ENCODE data around the gene CCDC34. TPM values are rescaled to one million over a fixed set of nuclear protein-coding genes. Genes with fewer than 3 reads are reported as not detected.

Gene CCDC34
- total and polyA plus RNA-seq, 7 experiments from 2014 or later = 1.3 to 10.0 (median 2.3) TPM

DNA sequence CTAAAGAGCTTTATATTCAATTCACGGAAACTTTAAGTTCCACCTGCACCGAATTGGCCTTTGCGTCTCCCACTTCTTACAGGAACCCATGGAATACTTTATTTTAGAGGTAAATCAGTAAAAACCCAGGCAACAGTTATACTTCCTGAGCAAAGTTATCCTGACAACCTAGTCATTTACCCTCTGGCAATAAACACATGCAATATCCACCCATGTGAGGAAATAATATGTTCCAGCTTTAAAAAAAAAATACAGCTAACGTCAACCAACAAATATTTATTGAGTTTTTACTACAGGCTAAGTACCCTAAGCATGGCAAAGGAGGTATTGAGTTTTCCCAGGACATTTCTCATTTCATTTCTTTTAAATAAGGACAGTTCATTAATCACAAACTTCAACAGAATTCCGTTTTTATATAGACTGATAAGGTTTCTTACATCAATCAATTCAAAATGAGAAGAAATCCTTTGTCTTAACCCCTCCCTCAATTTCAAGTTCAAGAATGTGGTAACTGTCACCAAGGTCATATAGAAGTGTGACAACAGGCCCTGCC, 38.3 kb upstream of the CCDC34 start:
- Mint-ChIP-seq H3K9me3 (no peaks in the 10 kb centered on the region), H3K27ac (no peak overlapping the region), H3K27me3 (no peaks in the 10 kb centered on the region), H3K36me3 (no peaks in the 10 kb centered on the region), H3K4me3 (no peak overlapping the region), H3K4me1 (no peaks in the 10 kb centered on the region)
- H3K27me3 ChIP-seq (ENCODE audit: control insufficient read depth in 2 of 2, insufficient read depth in 2 of 2, low read length in 2 of 2) = no peaks in the 10 kb centered on the region
- H3K4me3 ChIP-seq (ENCODE audit: low read length) = no peak overlapping the region
- no peaks in the 10 kb centered on the region for H3K4me1 ChIP-seq (ENCODE audit: control insufficient read depth in 2 of 2, insufficient read depth in 2 of 2, low read length in 2 of 2)
- ATAC-seq (no peak), DNase-seq (no peak)
- POLR2A ChIA-PET = no interaction called here
- H3K27ac ChIP-seq (ENCODE audit: low read depth, low read length) = no peak overlapping the region
- H3K36me3 ChIP-seq (ENCODE audit: control insufficient read depth in 2 of 3, insufficient read depth in 3 of 3, low read length in 3 of 3) = no peaks in the 10 kb centered on the region
- intact Hi-C loops (cut with micrococcal nuclease) = no loop called here
- CTCF ChIA-PET = no interaction called here
- H3K9me3 ChIP-seq (ENCODE audit: control insufficient read depth in 2 of 3, low read length in 3 of 3) = no peaks in the 10 kb centered on the region

DNA sequence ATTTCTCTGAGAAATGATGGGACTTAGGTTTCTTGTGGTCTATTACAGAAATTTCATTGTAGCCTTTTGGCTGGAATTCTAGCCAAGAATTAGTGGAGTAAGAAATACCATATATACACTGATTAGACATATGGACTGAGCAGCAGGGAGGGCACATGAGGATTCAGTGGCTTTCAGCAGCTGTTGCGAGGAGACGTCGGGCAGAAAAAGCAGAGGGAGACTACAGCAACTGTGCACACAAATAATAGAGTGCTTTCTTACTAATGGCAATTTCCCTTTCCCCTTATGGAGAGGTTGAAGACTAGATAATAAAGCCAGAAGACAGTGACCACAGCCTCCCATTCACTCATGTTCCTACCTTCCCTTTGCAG, 35.4 kb upstream of the CCDC34 start:
- DNase-seq (no peak), ATAC-seq (no peak)
- no peak overlapping the region for H3K4me3 Mint-ChIP-seq
- H3K27me3 Mint-ChIP-seq = no peaks in the 10 kb centered on the region
- H3K9me3 Mint-ChIP-seq = no peaks in the 10 kb centered on the region
- no peaks in the 10 kb centered on the region for H3K27me3 ChIP-seq (ENCODE audit: control insufficient read depth in 2 of 2, insufficient read depth in 2 of 2, low read length in 2 of 2)
- intact Hi-C loops (cut with micrococcal nuclease) = no loop called here
- ChIA-PET CTCF (no interaction called here), POLR2A (no interaction called here)
- no peaks in the 10 kb centered on the region for H3K36me3 ChIP-seq (ENCODE audit: control insufficient read depth in 2 of 3, insufficient read depth in 3 of 3, low read length in 3 of 3)
- H3K4me1 ChIP-seq (ENCODE audit: control insufficient read depth in 2 of 2, insufficient read depth in 2 of 2, low read length in 2 of 2) = no peaks in the 10 kb centered on the region
- no peak overlapping the region for H3K4me3 ChIP-seq (ENCODE audit: low read length)
- no peak overlapping the region for H3K27ac Mint-ChIP-seq
- H3K9me3 ChIP-seq (ENCODE audit: control insufficient read depth in 2 of 3, low read length in 3 of 3) = no peaks in the 10 kb centered on the region
- no peaks in the 10 kb centered on the region for H3K36me3 Mint-ChIP-seq
- no peak overlapping the region for H3K27ac ChIP-seq (ENCODE audit: low read depth, low read length)
- no peaks in the 10 kb centered on the region for H3K4me1 Mint-ChIP-seq

DNA sequence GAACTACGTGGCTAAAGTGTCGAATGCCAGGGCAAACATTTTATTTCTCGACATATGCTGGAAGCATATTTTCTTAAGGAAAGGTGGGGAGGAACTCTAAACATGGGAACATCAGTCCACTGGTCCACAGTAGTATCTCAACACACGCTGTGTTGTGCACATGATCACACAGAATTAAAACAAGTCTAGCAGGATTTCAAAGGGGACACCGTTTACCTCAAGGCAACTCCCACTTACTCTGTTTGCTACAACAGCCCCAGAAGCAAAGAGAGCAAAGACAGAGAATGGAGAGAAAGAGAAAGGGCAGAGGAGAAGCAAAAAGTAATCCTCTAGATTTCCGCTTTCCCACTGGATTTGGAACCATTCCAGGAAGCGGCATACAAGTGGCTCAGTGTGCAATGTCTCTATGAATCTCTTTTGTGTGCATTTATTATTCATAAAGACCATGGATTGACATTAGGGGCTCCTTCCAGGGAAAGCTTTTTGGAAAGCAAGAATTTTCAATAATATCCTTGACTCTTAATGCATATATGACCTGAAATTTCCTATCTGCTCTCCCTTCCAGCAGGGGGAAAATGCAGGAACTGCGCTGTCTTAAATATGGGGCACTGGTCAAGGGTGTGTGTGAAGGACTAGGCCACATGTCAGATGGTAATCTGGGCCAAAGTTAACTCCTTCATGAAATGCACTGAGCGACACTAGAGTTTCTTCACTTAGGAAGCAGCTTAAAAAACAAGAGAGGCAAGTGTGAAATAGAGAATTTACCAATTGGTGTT, 34.8 kb upstream of the CCDC34 start:
- ChIA-PET POLR2A (no interaction called here), CTCF (no interaction called here)
- Histone ChIP-seq H3K4me1 (ENCODE audit: control insufficient read depth in 2 of 2, insufficient read depth in 2 of 2, low read length in 2 of 2) (no peaks in the 10 kb centered on the region), H3K9me3 (ENCODE audit: control insufficient read depth in 2 of 3, low read length in 3 of 3) (no peaks in the 10 kb centered on the region), H3K27me3 (ENCODE audit: control insufficient read depth in 2 of 2, insufficient read depth in 2 of 2, low read length in 2 of 2) (no peaks in the 10 kb centered on the region), H3K27ac (ENCODE audit: low read depth, low read length) (no peak overlapping the region), H3K36me3 (ENCODE audit: control insufficient read depth in 2 of 3, insufficient read depth in 3 of 3, low read length in 3 of 3) (no peaks in the 10 kb centered on the region), H3K4me3 (ENCODE audit: low read length) (no peak overlapping the region)
- ATAC-seq (no peak), DNase-seq (no peak)
- Mint-ChIP-seq H3K4me1 (no peaks in the 10 kb centered on the region), H3K27me3 (no peaks in the 10 kb centered on the region), H3K4me3 (no peak overlapping the region), H3K36me3 (no peaks in the 10 kb centered on the region), H3K27ac (no peak overlapping the region), H3K9me3 (no peaks in the 10 kb centered on the region)
- intact Hi-C loops (cut with micrococcal nuclease) = no loop called here

DNA sequence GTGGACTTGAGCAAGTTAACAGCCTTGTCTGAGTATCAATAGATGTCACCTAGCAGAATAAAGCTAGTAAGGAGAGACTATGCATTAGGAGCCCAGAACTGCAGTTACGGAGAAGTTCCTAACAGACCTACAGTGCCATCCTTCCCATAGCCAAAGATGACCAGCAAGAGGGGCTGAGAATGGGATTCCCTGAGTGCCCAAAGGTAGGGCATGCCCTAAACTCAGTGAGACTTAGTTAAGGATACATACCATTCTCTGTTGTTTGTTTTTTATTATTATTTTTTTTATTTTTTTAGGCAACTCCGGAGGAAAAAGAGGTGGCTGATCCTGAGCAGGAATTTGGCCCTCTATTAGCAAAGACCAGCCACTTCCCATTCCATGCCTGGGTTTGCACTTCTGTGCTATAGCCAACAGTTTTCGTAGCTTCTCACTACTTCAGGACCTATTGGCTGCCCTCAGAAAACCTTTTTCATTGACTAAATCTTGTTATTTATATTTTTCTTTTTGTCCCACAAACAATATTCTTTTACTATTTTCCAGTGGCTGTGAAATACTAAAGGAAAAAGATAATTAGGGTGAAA, 33.3 kb upstream of the CCDC34 start:
- Mint-ChIP-seq H3K9me3 (no peaks in the 10 kb centered on the region), H3K4me1 (no peaks in the 10 kb centered on the region), H3K27me3 (no peaks in the 10 kb centered on the region), H3K4me3 (no peak overlapping the region), H3K27ac (no peak overlapping the region), H3K36me3 (no peaks in the 10 kb centered on the region)
- intact Hi-C loops (cut with micrococcal nuclease) = no loop called here
- POLR2A ChIA-PET = no interaction called here
- no peak overlapping the region for H3K27ac ChIP-seq (ENCODE audit: low read depth, low read length)
- CTCF ChIA-PET = interaction anchor here (0.7 to 1.1 kb wide), 2 partner anchors 47 to 82 kb away, joined by 3 read pairs; no protein-coding TSS in a partner anchor
- no peaks in the 10 kb centered on the region for H3K9me3 ChIP-seq (ENCODE audit: control insufficient read depth in 2 of 3, low read length in 3 of 3)
- no peaks in the 10 kb centered on the region for H3K27me3 ChIP-seq (ENCODE audit: control insufficient read depth in 2 of 2, insufficient read depth in 2 of 2, low read length in 2 of 2)
- no peaks in the 10 kb centered on the region for H3K4me1 ChIP-seq (ENCODE audit: control insufficient read depth in 2 of 2, insufficient read depth in 2 of 2, low read length in 2 of 2)
- DNase-seq = no peak
- no peak overlapping the region for H3K4me3 ChIP-seq (ENCODE audit: low read length)
- H3K36me3 ChIP-seq (ENCODE audit: control insufficient read depth in 2 of 3, insufficient read depth in 3 of 3, low read length in 3 of 3) = no peaks in the 10 kb centered on the region
- ATAC-seq = no peak

DNA sequence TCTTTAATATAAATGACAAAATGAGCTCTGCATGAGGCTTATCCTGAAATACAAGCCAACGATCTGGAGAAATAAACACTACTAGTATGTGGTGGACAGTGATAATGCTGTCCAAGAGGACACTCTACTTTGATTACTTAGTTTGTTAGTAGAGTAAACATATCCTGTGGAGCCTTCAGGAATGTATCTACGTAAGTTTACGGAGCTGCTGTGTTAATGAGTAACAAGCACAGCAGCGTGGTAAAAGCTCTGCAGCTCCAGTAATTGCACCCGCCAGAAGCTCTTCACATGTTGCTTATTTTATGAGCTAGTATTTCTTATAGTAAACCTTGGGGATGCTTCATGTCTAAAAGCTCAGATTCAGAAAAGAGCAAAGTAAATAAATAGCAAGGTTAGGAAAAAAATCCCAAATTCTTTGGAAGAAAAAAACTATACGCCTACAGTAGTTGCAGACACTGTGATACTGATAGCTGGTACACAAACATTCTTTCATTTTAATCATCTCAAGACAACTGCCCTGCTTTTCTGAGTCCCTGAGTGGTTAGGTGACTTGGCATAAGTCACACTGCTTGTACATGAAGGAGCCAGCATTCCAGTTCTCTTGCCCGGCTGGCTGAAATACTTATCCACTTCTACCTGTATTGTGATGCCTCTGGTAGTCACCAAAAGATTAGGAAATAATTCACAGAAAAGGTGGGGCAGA, 32.7 kb upstream of the CCDC34 start:
- H3K36me3 ChIP-seq (ENCODE audit: control insufficient read depth in 2 of 3, insufficient read depth in 3 of 3, low read length in 3 of 3) = no peaks in the 10 kb centered on the region
- ChIA-PET POLR2A (no interaction called here), CTCF (interaction anchor here (0.7 to 1.1 kb wide), 2 partner anchors 48 to 83 kb away, joined by 3 read pairs; no protein-coding TSS in a partner anchor)
- intact Hi-C loops (cut with micrococcal nuclease) = no loop called here
- Mint-ChIP-seq H3K36me3 (no peaks in the 10 kb centered on the region), H3K4me3 (no peak overlapping the region), H3K9me3 (no peaks in the 10 kb centered on the region), H3K27ac (no peak overlapping the region), H3K27me3 (no peaks in the 10 kb centered on the region), H3K4me1 (no peaks in the 10 kb centered on the region)
- H3K27me3 ChIP-seq (ENCODE audit: control insufficient read depth in 2 of 2, insufficient read depth in 2 of 2, low read length in 2 of 2) = no peaks in the 10 kb centered on the region
- no peaks in the 10 kb centered on the region for H3K9me3 ChIP-seq (ENCODE audit: control insufficient read depth in 2 of 3, low read length in 3 of 3)
- ATAC-seq (no peak), DNase-seq (no peak)
- no peak overlapping the region for H3K27ac ChIP-seq (ENCODE audit: low read depth, low read length)
- no peaks in the 10 kb centered on the region for H3K4me1 ChIP-seq (ENCODE audit: control insufficient read depth in 2 of 2, insufficient read depth in 2 of 2, low read length in 2 of 2)
- no peak overlapping the region for H3K4me3 ChIP-seq (ENCODE audit: low read length)

DNA sequence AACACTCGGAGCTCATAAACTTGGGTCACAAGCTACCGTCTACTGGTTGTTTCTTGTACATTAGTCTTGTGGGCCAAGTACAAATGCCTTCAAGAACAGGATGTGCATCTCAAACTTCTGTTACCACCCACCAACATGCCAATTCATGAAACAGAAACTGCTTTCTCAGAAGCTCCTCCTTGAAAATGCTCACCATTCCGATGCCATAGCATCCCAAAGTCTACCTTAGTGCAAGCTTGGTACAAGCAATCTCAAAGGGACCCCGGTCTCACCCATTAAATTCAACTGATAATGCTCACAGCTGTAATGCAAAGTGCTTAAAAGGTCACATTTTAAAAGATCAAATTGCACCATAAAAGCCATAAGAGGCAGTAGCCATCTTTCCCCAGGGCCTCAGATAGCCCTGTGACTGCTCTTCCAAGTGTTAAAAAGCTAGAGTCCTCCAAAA, 31.8 kb upstream of the CCDC34 start:
- Histone ChIP-seq H3K36me3 (ENCODE audit: control insufficient read depth in 2 of 3, insufficient read depth in 3 of 3, low read length in 3 of 3) (no peaks in the 10 kb centered on the region), H3K27ac (ENCODE audit: low read depth, low read length) (no peak overlapping the region), H3K4me3 (ENCODE audit: low read length) (no peak overlapping the region), H3K4me1 (ENCODE audit: control insufficient read depth in 2 of 2, insufficient read depth in 2 of 2, low read length in 2 of 2) (no peaks in the 10 kb centered on the region), H3K27me3 (ENCODE audit: control insufficient read depth in 2 of 2, insufficient read depth in 2 of 2, low read length in 2 of 2) (no peaks in the 10 kb centered on the region), H3K9me3 (ENCODE audit: control insufficient read depth in 2 of 3, low read length in 3 of 3) (no peaks in the 10 kb centered on the region)
- ChIA-PET CTCF (no interaction called here), POLR2A (no interaction called here)
- no peaks in the 10 kb centered on the region for H3K27me3 Mint-ChIP-seq
- no peak overlapping the region for H3K27ac Mint-ChIP-seq
- no peak overlapping the region for H3K4me3 Mint-ChIP-seq
- DNase-seq = no peak
- no peaks in the 10 kb centered on the region for H3K36me3 Mint-ChIP-seq
- no peaks in the 10 kb centered on the region for H3K9me3 Mint-ChIP-seq
- intact Hi-C loops (cut with micrococcal nuclease) = no loop called here
- no peaks in the 10 kb centered on the region for H3K4me1 Mint-ChIP-seq
- ATAC-seq = no peak

Measured in naive thymus-derived CD4-positive, alpha-beta T cell (primary cell).